K562 (cell line): ENCODE measurements around the gene COL23A1. TPM values are rescaled to one million over a fixed set of nuclear protein-coding genes. Genes with fewer than 3 reads are reported as not detected.
A peak's percentile ranks its signal among the peaks of the same experiment; 100 is the strongest.

Experiments
- ILF3 ChIP-seq: fragments of 450-650 bp; IDR thresholded peaks from 2 replicates; pipeline ENCODE4 v1.6.1; 2018; ENCODE audit warnings: antibody characterized with exemption, mild to moderate bottlenecking, moderate library complexity, borderline replicate concordance
- MTA1 ChIP-seq: fragments of 450-650 bp; IDR thresholded peaks from 2 replicates; pipeline ENCODE4 v1.6.1; 2017; ENCODE audit warnings: borderline replicate concordance
- NR2C1 ChIP-seq, 2 experiments: fragments of 450-650 bp; IDR thresholded peaks; 2 replicates each; pipeline ENCODE4 v1.6.1; 2017; ENCODE audit warnings: mild to moderate bottlenecking in 2 of 2, antibody characterized with exemption in 1 of 2, inconsistent platforms in 1 of 2, missing compliant biosample characterization in 1 of 2, missing genetic modification characterization in 1 of 2
- OTX1 ChIP-seq: fragments of 450-650 bp; formaldehyde crosslinking; IDR thresholded peaks from 2 replicates; pipeline ENCODE4 v1.4.0; 2022; ENCODE audit warnings: mild to moderate bottlenecking
- RAD21 ChIP-seq, 2 experiments: fragments of 250-450 bp in 1 of 2; fragments of 450-650 bp in 1 of 2; sonication (Bioruptor Pico) in 1 of 2; formaldehyde crosslinking in 1 of 2; IDR thresholded peaks in 1 of 2; conservative IDR thresholded peaks in 1 of 2; 2 replicates each; pipeline versions ENCODE4 v1.4.0 to v1.8.0; 2020 to 2022; ENCODE audit warnings: mild to moderate bottlenecking in 2 of 2, moderate library complexity in 1 of 2
- SMARCE1 ChIP-seq: fragments of 450-650 bp; IDR thresholded peaks from 2 replicates; pipeline ENCODE4 v1.7.1; 2016; ENCODE audit warnings: mild to moderate bottlenecking
- TCF7L2 ChIP-seq: fragments of 150-350 bp; IDR thresholded peaks from 2 replicates; pipeline ENCODE4 v1.6.1; 2016; ENCODE audit warnings: low read depth, mild to moderate bottlenecking, low read length, moderate library complexity
- polyA plus RNA-seq, 8 experiments: library from polyadenylated mRNA; depleted of rRNA in 4 of 8; stranded (reverse) in 5 of 8; unstranded in 3 of 8; fragments of >200 nt; fragmentation: Nextera tagmentation in 2 of 8; fragmentation: Illumina TruSeq in 1 of 8; extraction: Ambion mirVana in 2 of 8; extraction: Trizol in 1 of 8; gene quantifications; 2 replicates each; pipeline versions ENCODE4 v1.2.1 to v1.2.3, GENCODE V29; 2011 to 2014; ENCODE audit warnings: inconsistent platforms in 1 of 8, missing spikeins in 1 of 8
- total RNA-seq, 7 experiments: library from RNA; depleted of rRNA in 6 of 7; stranded (reverse); fragments of >200 nt in 6 of 7; fragmentation: Illumina TruSeq in 2 of 7; extraction: Trizol in 2 of 7; gene quantifications; 2 replicates each; pipeline versions ENCODE4 v1.2.1 to v1.2.3, GENCODE V29; 2011 to 2021; ENCODE audit warnings: low replicate concordance in 1 of 7
- TF ChIP-seq, protein P1 (sequence below): fragments of 450-650 bp; formaldehyde crosslinking; IDR thresholded peaks from 2 replicates; pipeline ENCODE4 v1.4.0; 2020; ENCODE audit warnings: mild to moderate bottlenecking, moderate library complexity
- TF ChIP-seq, protein P2 (sequence below): fragments of 450-650 bp; IDR thresholded peaks from 2 replicates; pipeline ENCODE4 v1.6.1; 2018; ENCODE audit warnings: mild to moderate bottlenecking, low read depth; ENCODE audit not compliant: partially characterized antibody
- TF ChIP-seq, protein P3 (sequence below): fragments of 250-450 bp; sonication (Bioruptor Pico); IDR thresholded peaks from 2 replicates; pipeline ENCODE4 v1.8.0; 2022; ENCODE audit warnings: moderate library complexity, mild to moderate bottlenecking, inconsistent platforms

The COL23A1 gene
- total and polyA plus RNA-seq, 9 of the 15 experiments (the other 6 are each of a cell fraction or from before 2014, with no cell fraction given) = 0.09 TPM; not detected in 8

DNA sequence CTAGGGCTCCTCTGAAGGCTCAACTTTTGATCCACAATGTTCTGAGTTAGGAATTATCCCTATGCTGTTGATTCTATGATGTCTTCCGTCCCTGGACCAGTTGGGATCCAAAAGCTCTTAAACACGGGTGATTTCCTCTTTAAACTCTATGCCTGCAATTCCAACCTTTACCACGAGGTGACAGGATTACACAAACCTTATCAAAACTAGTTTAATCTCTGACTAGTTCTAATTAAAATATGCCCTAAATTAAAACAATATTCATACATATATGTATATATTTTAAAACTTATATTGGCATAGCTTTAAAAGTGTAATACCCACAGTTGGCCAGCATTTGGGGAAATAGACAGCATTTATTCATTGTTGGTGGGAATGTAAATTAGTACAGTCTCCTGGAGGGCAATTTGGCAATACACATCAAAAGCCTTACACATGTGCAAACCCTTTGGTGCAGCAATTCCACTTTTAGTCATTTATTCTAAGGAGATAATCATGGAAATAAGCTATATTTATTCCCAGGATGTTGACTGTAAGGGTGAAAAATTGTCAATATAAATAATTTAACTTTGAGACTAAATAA, 306.0 kb downstream of the COL23A1 start (continued):
- TF ChIP-seq, protein P1, sequence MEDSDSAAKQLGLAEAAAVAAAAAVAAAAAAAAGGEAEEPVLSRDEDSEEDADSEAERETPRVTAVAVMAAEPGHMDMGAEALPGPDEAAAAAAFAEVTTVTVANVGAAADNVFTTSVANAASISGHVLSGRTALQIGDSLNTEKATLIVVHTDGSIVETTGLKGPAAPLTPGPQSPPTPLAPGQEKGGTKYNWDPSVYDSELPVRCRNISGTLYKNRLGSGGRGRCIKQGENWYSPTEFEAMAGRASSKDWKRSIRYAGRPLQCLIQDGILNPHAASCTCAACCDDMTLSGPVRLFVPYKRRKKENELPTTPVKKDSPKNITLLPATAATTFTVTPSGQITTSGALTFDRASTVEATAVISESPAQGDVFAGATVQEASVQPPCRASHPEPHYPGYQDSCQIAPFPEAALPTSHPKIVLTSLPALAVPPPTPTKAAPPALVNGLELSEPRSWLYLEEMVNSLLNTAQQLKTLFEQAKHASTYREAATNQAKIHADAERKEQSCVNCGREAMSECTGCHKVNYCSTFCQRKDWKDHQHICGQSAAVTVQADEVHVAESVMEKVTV (CRISPR knock-in tag) = peak; percentile 50; the same call in 1 of the 2 replicates
- TF ChIP-seq RAD21 (CRISPR knock-in tag; conservative IDR thresholded peaks at IDR 0.05 in 1 of 2, IDR thresholded peaks at IDR 0.05 in 1 of 2) (peak; percentile 69 to 76), NR2C1 (IDR thresholded peaks at IDR 0.05) (no peak), NR2C1 (tag; IDR thresholded peaks at IDR 0.05) (no peak), TCF7L2 (no peak), ILF3 (no peak), OTX1 (CRISPR knock-in tag) (no peak), SMARCE1 (no peak), MTA1 (no peak)
- TF ChIP-seq, protein P2, sequence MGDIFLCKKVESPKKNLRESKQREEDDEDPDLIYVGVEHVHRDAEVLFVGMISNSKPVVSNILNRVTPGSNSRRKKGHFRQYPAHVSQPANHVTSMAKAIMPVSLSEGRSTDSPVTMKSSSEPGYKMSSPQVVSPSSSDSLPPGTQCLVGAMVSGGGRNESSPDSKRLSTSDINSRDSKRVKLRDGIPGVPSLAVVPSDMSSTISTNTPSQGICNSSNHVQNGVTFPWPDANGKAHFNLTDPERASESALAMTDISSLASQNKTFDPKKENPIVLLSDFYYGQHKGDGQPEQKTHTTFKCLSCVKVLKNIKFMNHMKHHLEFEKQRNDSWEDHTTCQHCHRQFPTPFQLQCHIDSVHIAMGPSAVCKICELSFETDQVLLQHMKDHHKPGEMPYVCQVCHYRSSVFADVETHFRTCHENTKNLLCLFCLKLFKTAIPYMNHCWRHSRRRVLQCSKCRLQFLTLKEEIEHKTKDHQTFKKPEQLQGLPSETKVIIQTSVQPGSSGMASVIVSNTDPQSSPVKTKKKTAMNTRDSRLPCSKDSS = peak; percentile 41
- TF ChIP-seq, protein P3, sequence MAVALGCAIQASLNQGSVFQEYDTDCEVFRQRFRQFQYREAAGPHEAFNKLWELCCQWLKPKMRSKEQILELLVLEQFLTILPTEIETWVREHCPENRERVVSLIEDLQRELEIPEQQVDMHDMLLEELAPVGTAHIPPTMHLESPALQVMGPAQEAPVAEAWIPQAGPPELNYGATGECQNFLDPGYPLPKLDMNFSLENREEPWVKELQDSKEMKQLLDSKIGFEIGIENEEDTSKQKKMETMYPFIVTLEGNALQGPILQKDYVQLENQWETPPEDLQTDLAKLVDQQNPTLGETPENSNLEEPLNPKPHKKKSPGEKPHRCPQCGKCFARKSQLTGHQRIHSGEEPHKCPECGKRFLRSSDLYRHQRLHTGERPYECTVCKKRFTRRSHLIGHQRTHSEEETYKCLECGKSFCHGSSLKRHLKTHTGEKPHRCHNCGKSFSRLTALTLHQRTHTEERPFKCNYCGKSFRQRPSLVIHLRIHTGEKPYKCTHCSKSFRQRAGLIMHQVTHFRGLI (CRISPR knock-in tag) = no peak
